Measurements from ENCODE around the gene TNS3. TPM values are rescaled to one million over a fixed set of nuclear protein-coding genes. Genes with fewer than 3 reads are reported as not detected.

The TNS3 gene
- total RNA-seq, 1 donor from 2014 or later: 92.9 TPM

GRCh38 chr7:47329320-47329926 lies 252.5 kb downstream of the TNS3 start:
- Histone ChIP-seq H3K27me3 (ENCODE audit: insufficient read depth, low read length) (no peaks in the 10 kb centered on the region), H2AFZ (ENCODE audit: low read depth, low read length) (no peak overlapping the region), H3K4me1 (ENCODE audit: insufficient read depth, low read length) (peaks cover 44% of the 10 kb centered on the region), H3K36me3 (ENCODE audit: insufficient read depth, low read length) (peaks cover 7% of the 10 kb centered on the region), H3K9me3 (ENCODE audit: insufficient read depth, low read depth, low read length) (no peaks in the 10 kb centered on the region), H3K4me3 (ENCODE audit: insufficient read depth, low read depth, low read length) (no peak overlapping the region), H4K20me1 (ENCODE audit: insufficient read depth, low read length) (peaks cover 31% of the 10 kb centered on the region), H3K27ac (ENCODE audit: low read depth, low read length) (no peak overlapping the region), H3K79me2 (ENCODE audit: insufficient read depth, low read length) (peaks cover 12% of the 10 kb centered on the region), H3K9ac (ENCODE audit: low read length) (no peak overlapping the region), H3K4me2 (ENCODE audit: low read length) (no peak overlapping the region)
- FAIRE-seq (no peak), DNase-seq (ENCODE audit: low read depth) (no peak)
- Mint-ChIP-seq H3K27ac (ENCODE audit: unreplicated experiment) (peak overlapping the region; percentile 98), H3K4me1 (ENCODE audit: low read depth, unreplicated experiment) (peaks cover 59% of the 10 kb centered on the region), H3K4me3 (ENCODE audit: unreplicated experiment) (no peak overlapping the region), H3K27me3 (ENCODE audit: low read depth, unreplicated experiment) (no peaks in the 10 kb centered on the region), H3K36me3 (ENCODE audit: low read depth, unreplicated experiment) (peaks cover 10% of the 10 kb centered on the region), H3K9me3 (ENCODE audit: unreplicated experiment) (no peaks in the 10 kb centered on the region)
- TF ChIP-seq CTCF (IDR thresholded peaks at IDR 0.05; ENCODE audit: insufficient read depth, low read depth, low read length) (no peak), EZH2 (IDR thresholded peaks at IDR 0.05; ENCODE audit: insufficient read depth, low read length) (no peak)

GRCh38 chr7:47328392-47329319 lies 253.3 kb downstream of the TNS3 start:
- peaks cover 59% of the 10 kb centered on the region for H3K4me1 Mint-ChIP-seq (ENCODE audit: low read depth, unreplicated experiment)
- DNase-seq (ENCODE audit: low read depth) (no peak), FAIRE-seq (no peak)
- TF ChIP-seq CTCF (IDR thresholded peaks at IDR 0.05; ENCODE audit: insufficient read depth, low read depth, low read length) (no peak), EZH2 (IDR thresholded peaks at IDR 0.05; ENCODE audit: insufficient read depth, low read length) (no peak)
- H3K27ac Mint-ChIP-seq (ENCODE audit: unreplicated experiment): peak overlapping the region; percentile 98
- no peaks in the 10 kb centered on the region for H3K9me3 Mint-ChIP-seq (ENCODE audit: unreplicated experiment)
- Histone ChIP-seq H3K27me3 (ENCODE audit: insufficient read depth, low read length) (no peaks in the 10 kb centered on the region), H3K4me2 (ENCODE audit: low read length) (peak overlapping the region; percentile 91), H3K9me3 (ENCODE audit: insufficient read depth, low read depth, low read length) (no peaks in the 10 kb centered on the region), H3K4me1 (ENCODE audit: insufficient read depth, low read length) (peaks cover 44% of the 10 kb centered on the region), H3K4me3 (ENCODE audit: insufficient read depth, low read depth, low read length) (no peak overlapping the region), H3K36me3 (ENCODE audit: insufficient read depth, low read length) (peaks cover 7% of the 10 kb centered on the region), H2AFZ (ENCODE audit: low read depth, low read length) (no peak overlapping the region), H3K27ac (ENCODE audit: low read depth, low read length) (peak overlapping the region; percentile 75), H3K79me2 (ENCODE audit: insufficient read depth, low read length) (peaks cover 14% of the 10 kb centered on the region), H4K20me1 (ENCODE audit: insufficient read depth, low read length) (peaks cover 26% of the 10 kb centered on the region), H3K9ac (ENCODE audit: low read length) (peak overlapping the region; percentile 81)
- peak overlapping the region; percentile 84 for H3K4me3 Mint-ChIP-seq (ENCODE audit: unreplicated experiment)
- peaks cover 10% of the 10 kb centered on the region for H3K36me3 Mint-ChIP-seq (ENCODE audit: low read depth, unreplicated experiment)
- H3K27me3 Mint-ChIP-seq (ENCODE audit: low read depth, unreplicated experiment): no peaks in the 10 kb centered on the region
